Choroid plexus epithelial cell (primary cell): Measurements from ENCODE around the gene CNPPD1.
A peak's percentile ranks its signal among the peaks of the same experiment; 100 is the strongest.

Experiments used
- DNase-seq: peaks from one replicate; pipeline ENCODE4 v3.0.0-alpha.2; 2010; ENCODE audit warnings: low read depth
- H3K4me3 ChIP-seq: 2 replicates; pipeline ENCODE4 v1.5.1; 2011; ENCODE audit warnings: low read depth, mild to moderate bottlenecking, control low read depth, low read length, moderate library complexity
- CTCF ChIP-seq: conservative IDR thresholded peaks from 2 replicates; pipeline ENCODE4 v1.5.1; 2011; ENCODE audit warnings: low read depth, mild to moderate bottlenecking, control low read depth, inconsistent platforms, low read length, moderate library complexity

The CNPPD1 gene

GRCh38 chr2:219213486-219214071 is 36.9 kb upstream of the CNPPD1 start:
- TF ChIP-seq CTCF = no peak
- no peak for DNase-seq
- no peak overlapping the region for H3K4me3 ChIP-seq

- H3K4me3 ChIP-seq = no peak overlapping the region
- no peak for DNase-seq
- no peak for TF ChIP-seq CTCF
These were observed 36.3 kb upstream of the CNPPD1 start for GRCh38 chr2:219213026-219213415.

- no peak overlapping the region for H3K4me3 ChIP-seq
- DNase-seq = no peak
- no peak for TF ChIP-seq CTCF
These were observed 34.2 kb upstream of the CNPPD1 start for GRCh38 chr2:219210886-219211362.

- no peak for DNase-seq
- H3K4me3 ChIP-seq = no peak overlapping the region
- TF ChIP-seq CTCF = no peak
These were observed 33.6 kb upstream of the CNPPD1 start for GRCh38 chr2:219210196-219210885.

- TF ChIP-seq CTCF = no peak
- no peak overlapping the region for H3K4me3 ChIP-seq
- DNase-seq = no peak
These were observed 32.8 kb upstream of the CNPPD1 start for GRCh38 chr2:219209236-219210195.

GRCh38 chr2:219207884-219208740 is 31.4 kb upstream of the CNPPD1 start:
- peak overlapping the region; percentile 86 for H3K4me3 ChIP-seq
- no peak for TF ChIP-seq CTCF
- peak; percentile 57 for DNase-seq
